Panc1 (cell line): ENCODE results near the gene VASH2. TPM values are rescaled to one million over a fixed set of nuclear protein-coding genes. Genes with fewer than 3 reads are reported as not detected.

Experiments
- ATAC-seq: fragments of 200-7000 bp; cut with Tn5 transposase; 2 replicates; pipeline ENCODE4 v1.9.1; 2020; ENCODE audit warnings: mild to moderate bottlenecking, moderate library complexity
- BruUV-seq: library from RNA; stranded (reverse); fragments of 400-500 nt; replicated peaks from 2 replicates; lab custom pipeline; 2021; lab: Mats Ljungman, UMichigan
- CTCF ChIA-PET: fragments of 300-600 bp; sonication (Branson Sonifier 250); formaldehyde crosslinking; loops from one replicate; lab custom pipeline; 2022; ENCODE audit warnings: antibody characterized with exemption; lab: Charles Lee
- POLR2A ChIA-PET: fragments of 300-600 bp; sonication (Branson Sonifier 250); formaldehyde crosslinking; loops from one replicate; lab custom pipeline; 2022; ENCODE audit warnings: antibody characterized with exemption; lab: Charles Lee
- DNase-seq: peaks from one replicate; pipeline ENCODE4 v3.0.0-alpha.2; 2010; ENCODE audit warnings: low read depth, low spot score
- H3K27ac ChIP-seq: 2 replicates; pipeline ENCODE4 v1.5.1; 2011; ENCODE audit warnings: mild to moderate bottlenecking, low read length, inconsistent platforms
- H3K27me3 ChIP-seq: fragments of 200-500 bp; sonication (Bioruptor generic); 2 replicates; pipeline ENCODE4 v1.6.0; 2014; ENCODE audit warnings: low read length, inconsistent platforms; ENCODE audit not compliant: control insufficient read depth, insufficient read depth
- H3K36me3 ChIP-seq: fragments of 200-500 bp; sonication (Bioruptor generic); 2 replicates; pipeline ENCODE4 v1.5.1; 2014; ENCODE audit warnings: inconsistent platforms, mild to moderate bottlenecking, low read length, moderate library complexity; ENCODE audit not compliant: control insufficient read depth, insufficient read depth
- H3K4me1 ChIP-seq: 2 replicates; pipeline ENCODE4 v1.5.1; 2011; ENCODE audit warnings: inconsistent platforms, mild to moderate bottlenecking, low read length, moderate library complexity; ENCODE audit not compliant: control insufficient read depth, insufficient read depth
- H3K4me3 ChIP-seq, 2 experiments: 2 replicates each; pipeline ENCODE4 v1.5.1; 2011 to 2012; ENCODE audit warnings: low read depth in 2 of 2, low read length in 2 of 2, mild to moderate bottlenecking in 2 of 2, inconsistent platforms in 1 of 2, moderate library complexity in 1 of 2
- H3K9me3 ChIP-seq: fragments of 200-500 bp; sonication (Bioruptor generic); 2 replicates; pipeline ENCODE4 v1.5.1; 2014; ENCODE audit warnings: low read depth, mild to moderate bottlenecking, inconsistent platforms, low read length, moderate library complexity; ENCODE audit not compliant: control insufficient read depth, insufficient read depth
- POLR2AphosphoS5 ChIP-seq: IDR thresholded peaks from 2 replicates; pipeline ENCODE4 v1.6.1; 2012; ENCODE audit warnings: mild to moderate bottlenecking, low read depth, low read length, moderate library complexity
- SIN3A ChIP-seq: IDR thresholded peaks from 2 replicates; pipeline ENCODE4 v1.6.1; 2012; ENCODE audit warnings: low read depth, mild to moderate bottlenecking, low read length, moderate library complexity, borderline replicate concordance; ENCODE audit not compliant: insufficient read depth
- TCF7L2 ChIP-seq: IDR thresholded peaks from 2 replicates; pipeline ENCODE4 v1.6.1; 2011; ENCODE audit warnings: mild to moderate bottlenecking, low read depth, low read length, inconsistent platforms
- in situ Hi-C: cut with HindIII; loops from 2 replicates; pipeline ENCODE4 v1.10.0; 2016; ENCODE audit warnings: low sequenced_read_pairs, low pct_unique_long_range_greater_than_20kb
- intact Hi-C: fragments of 100-400 bp; cut with micrococcal nuclease; formaldehyde crosslinking; loops from one replicate; pipeline ENCODE4 v1.10.0; 2022; ENCODE audit not compliant: unreplicated experiment
- total RNA-seq: library from RNA; stranded (reverse); gene quantifications from one replicate; pipeline ENCODE4 v1.2.1, GENCODE V29; 2021; ENCODE audit not compliant: unreplicated experiment
- TF ChIP-seq, protein P1 (sequence below), 2 experiments: IDR thresholded peaks; 2 replicates each; pipeline ENCODE4 v1.6.1; 2011 to 2012; ENCODE audit warnings: low read depth in 2 of 2, control low read depth in 1 of 2, low read length in 1 of 2, mild to moderate bottlenecking in 1 of 2, moderate library complexity in 1 of 2; ENCODE audit not compliant: insufficient read depth in 1 of 2
- TF ChIP-seq, protein P2 (sequence below): fragments of 450-650 bp; IDR thresholded peaks from 2 replicates; pipeline ENCODE4 v1.5.1; 2017; ENCODE audit warnings: mild to moderate bottlenecking

The VASH2 gene
- total RNA-seq, 1 experiment from 2014 or later, result 1.7 TPM

DNA sequence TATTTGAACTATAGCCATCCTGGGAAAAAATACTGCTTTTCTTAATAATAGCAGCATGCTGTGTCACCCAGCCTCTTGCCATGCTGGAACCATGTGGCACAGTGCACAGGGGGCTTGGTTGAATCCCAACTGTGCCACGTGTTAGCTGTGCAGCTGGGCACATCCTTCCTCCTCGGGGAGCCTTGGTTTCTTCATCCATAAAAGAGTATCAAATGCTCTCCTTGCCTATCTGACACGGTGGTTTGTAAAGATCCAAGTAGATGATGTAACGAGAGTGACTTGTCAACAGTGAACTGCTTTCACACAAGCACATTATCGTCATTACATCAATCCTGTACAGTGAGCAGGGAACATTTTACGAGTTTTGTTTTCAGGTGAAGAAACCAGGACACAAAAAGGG is 24.4 kb downstream of the VASH2 start:
- ATAC-seq, result no peak
- Histone ChIP-seq H3K4me3 (no peak overlapping the region), H3K36me3 (no peaks in the 10 kb centered on the region), H3K27ac (no peak overlapping the region), H3K4me1 (no peaks in the 10 kb centered on the region), H3K27me3 (peaks cover 4% of the 10 kb centered on the region; the same call in 1 of the 2 replicates), H3K9me3 (no peaks in the 10 kb centered on the region)
- in situ Hi-C loops (no loop called here), intact Hi-C loops (no loop called here)
- no peak for TF ChIP-seq POLR2AphosphoS5
- ChIA-PET CTCF (no interaction called here), POLR2A (no interaction called here)
- BruUV-seq, result no TSS peak
- no peak for DNase-seq

DNA sequence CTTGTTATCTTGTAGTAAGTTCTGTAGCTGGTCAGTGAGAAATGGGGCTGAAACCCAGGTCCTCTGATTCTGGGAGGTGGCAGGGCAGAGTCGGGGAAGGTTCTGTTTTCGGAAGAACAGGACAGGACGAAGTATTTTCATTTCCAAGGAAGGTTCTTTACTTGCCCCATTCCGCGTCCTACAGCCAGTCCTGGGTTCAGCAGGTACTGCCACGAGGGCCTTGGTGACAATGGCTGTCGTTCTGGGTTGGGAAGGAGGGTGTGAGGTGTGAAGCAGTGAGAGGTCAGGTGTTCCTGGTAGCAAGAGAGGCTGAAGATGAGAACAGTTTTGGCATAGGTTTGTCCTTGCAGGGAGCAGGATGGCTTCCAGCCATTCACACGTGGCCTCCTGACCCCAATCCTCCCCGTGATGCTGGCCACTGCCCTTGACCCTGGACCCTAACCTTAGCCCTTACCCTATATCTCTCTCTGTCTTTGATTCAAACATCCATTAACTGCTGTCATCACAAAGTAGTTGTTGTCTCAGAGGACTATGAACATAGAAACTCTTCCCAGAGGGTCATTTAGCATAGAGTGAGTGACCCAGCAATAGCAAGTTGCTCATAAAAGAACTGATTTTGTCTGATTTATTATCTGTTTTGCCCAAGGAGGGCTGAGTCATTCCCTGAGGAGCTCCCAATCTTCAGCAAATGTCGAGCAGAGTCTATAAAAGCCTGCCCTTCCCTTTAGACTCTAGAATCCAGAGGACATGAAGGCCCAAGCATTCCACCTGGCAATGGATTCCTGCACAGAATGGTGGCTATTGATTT is 25.0 kb downstream of the VASH2 start:
- no peak for ATAC-seq
- in situ Hi-C loops, result no loop called here
- H3K4me1 ChIP-seq, result no peaks in the 10 kb centered on the region
- H3K27ac ChIP-seq, result no peak overlapping the region
- TF ChIP-seq SIN3A, result no peak
- TF ChIP-seq POLR2AphosphoS5, result no peak
- TF ChIP-seq TCF7L2, result no peak
- TF ChIP-seq, protein P1, sequence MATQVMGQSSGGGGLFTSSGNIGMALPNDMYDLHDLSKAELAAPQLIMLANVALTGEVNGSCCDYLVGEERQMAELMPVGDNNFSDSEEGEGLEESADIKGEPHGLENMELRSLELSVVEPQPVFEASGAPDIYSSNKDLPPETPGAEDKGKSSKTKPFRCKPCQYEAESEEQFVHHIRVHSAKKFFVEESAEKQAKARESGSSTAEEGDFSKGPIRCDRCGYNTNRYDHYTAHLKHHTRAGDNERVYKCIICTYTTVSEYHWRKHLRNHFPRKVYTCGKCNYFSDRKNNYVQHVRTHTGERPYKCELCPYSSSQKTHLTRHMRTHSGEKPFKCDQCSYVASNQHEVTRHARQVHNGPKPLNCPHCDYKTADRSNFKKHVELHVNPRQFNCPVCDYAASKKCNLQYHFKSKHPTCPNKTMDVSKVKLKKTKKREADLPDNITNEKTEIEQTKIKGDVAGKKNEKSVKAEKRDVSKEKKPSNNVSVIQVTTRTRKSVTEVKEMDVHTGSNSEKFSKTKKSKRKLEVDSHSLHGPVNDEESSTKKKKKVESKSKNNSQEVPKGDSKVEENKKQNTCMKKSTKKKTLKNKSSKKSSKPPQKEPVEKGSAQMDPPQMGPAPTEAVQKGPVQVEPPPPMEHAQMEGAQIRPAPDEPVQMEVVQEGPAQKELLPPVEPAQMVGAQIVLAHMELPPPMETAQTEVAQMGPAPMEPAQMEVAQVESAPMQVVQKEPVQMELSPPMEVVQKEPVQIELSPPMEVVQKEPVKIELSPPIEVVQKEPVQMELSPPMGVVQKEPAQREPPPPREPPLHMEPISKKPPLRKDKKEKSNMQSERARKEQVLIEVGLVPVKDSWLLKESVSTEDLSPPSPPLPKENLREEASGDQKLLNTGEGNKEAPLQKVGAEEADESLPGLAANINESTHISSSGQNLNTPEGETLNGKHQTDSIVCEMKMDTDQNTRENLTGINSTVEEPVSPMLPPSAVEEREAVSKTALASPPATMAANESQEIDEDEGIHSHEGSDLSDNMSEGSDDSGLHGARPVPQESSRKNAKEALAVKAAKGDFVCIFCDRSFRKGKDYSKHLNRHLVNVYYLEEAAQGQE (IDR thresholded peaks at IDR 0.05; ENCODE audit: insufficient read depth in 1 of 2, low read depth in 2 of 2, low read length in 1 of 2), result no peak
- TF ChIP-seq, protein P2, sequence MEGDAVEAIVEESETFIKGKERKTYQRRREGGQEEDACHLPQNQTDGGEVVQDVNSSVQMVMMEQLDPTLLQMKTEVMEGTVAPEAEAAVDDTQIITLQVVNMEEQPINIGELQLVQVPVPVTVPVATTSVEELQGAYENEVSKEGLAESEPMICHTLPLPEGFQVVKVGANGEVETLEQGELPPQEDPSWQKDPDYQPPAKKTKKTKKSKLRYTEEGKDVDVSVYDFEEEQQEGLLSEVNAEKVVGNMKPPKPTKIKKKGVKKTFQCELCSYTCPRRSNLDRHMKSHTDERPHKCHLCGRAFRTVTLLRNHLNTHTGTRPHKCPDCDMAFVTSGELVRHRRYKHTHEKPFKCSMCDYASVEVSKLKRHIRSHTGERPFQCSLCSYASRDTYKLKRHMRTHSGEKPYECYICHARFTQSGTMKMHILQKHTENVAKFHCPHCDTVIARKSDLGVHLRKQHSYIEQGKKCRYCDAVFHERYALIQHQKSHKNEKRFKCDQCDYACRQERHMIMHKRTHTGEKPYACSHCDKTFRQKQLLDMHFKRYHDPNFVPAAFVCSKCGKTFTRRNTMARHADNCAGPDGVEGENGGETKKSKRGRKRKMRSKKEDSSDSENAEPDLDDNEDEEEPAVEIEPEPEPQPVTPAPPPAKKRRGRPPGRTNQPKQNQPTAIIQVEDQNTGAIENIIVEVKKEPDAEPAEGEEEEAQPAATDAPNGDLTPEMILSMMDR, result no peak
- POLR2A ChIA-PET, result no interaction called here
- H3K9me3 ChIP-seq, result no peaks in the 10 kb centered on the region
- H3K27me3 ChIP-seq, result peaks cover 4% of the 10 kb centered on the region; the same call in 1 of the 2 replicates
- no peaks in the 10 kb centered on the region for H3K36me3 ChIP-seq
- intact Hi-C loops, result no loop called here
- no peak overlapping the region for H3K4me3 ChIP-seq
- CTCF ChIA-PET, result no interaction called here
- BruUV-seq, result no TSS peak
- no peak for DNase-seq

DNA sequence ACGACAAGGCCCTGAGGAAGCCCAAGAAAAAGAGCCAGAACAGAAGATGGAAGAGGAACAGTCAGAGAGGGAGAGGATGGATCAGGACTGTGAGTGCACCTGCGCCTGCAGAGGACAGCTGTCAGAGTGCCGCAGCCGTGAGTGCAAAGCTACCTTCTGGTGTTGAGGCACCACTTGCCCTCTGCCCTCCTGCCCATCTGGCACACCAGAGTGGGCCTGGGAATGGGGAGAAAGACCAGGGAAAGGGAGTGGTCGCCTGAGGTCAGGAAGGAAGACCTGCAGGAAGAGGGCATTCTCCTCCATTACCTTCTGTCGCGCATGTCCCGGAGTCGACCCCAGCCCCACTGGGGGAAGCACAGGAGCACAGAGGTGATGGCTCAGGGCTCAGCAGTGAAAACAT is 26.2 kb downstream of the VASH2 start:
- no peaks in the 10 kb centered on the region for H3K9me3 ChIP-seq
- H3K27ac ChIP-seq, result no peak overlapping the region
- DNase-seq, result no peak
- no peaks in the 10 kb centered on the region for H3K27me3 ChIP-seq
- no peaks in the 10 kb centered on the region for H3K36me3 ChIP-seq
- BruUV-seq, result no TSS peak
- in situ Hi-C loops, result no loop called here
- intact Hi-C loops, result no loop called here
- H3K4me1 ChIP-seq, result no peaks in the 10 kb centered on the region
- no peak for ATAC-seq
- no peak overlapping the region for H3K4me3 ChIP-seq
- CTCF ChIA-PET, result interaction anchor here (0.6 kb wide), 1 partner anchor 13 kb away, joined by 3 read pairs; no protein-coding TSS in a partner anchor
- POLR2A ChIA-PET, result interaction anchor here (0.7 kb wide), 2 partner anchors 93 to 615 kb away, joined by 3 read pairs; no protein-coding TSS in a partner anchor
- TF ChIP-seq TCF7L2, result no peak
- TF ChIP-seq, protein P1 (IDR thresholded peaks at IDR 0.05; ENCODE audit: insufficient read depth in 1 of 2, low read depth in 2 of 2, low read length in 1 of 2), result no peak
- no peak for TF ChIP-seq SIN3A
- TF ChIP-seq, protein P2, result no peak
- no peak for TF ChIP-seq POLR2AphosphoS5
